Stimulated activated CD8-positive, alpha-beta memory T cell treated with anti-CD3 and anti-CD28 coated beads, Interleukin-2, amount 100 ng/mL, for 1 hour (primary cell): ENCODE measurements around the gene ALPK3.
"Not testable (repeated sequence)": the region's sequence is repeated elsewhere in the genome, so short reads cannot be mapped to it uniquely, and the experiment has no call there.

Experiments
- DNase-seq, 2 donors: peaks; one replicate each; pipeline ENCODE4 v3.0.0-alpha.2; 2020; ENCODE audit warnings: low read depth in 2 of 2

ALPK3 gene

GRCh38 chr15:84824260-84825007 lies 7.3 kb downstream of the ALPK3 start:
- no peak for DNase-seq

GRCh38 chr15:84826369-84826823 lies 9.2 kb downstream of the ALPK3 start:
- DNase-seq, result no peak

- DNase-seq, result no peak
These were observed 10.1 kb downstream of the ALPK3 start for GRCh38 chr15:84827246-84827645.

GRCh38 chr15:84828086-84828908 lies 11.1 kb downstream of the ALPK3 start:
- no peak for DNase-seq

- no peak for DNase-seq
These were observed 12.3 kb downstream of the ALPK3 start for GRCh38 chr15:84829428-84829827.

- DNase-seq, result no peak
These were observed 12.9 kb downstream of the ALPK3 start for GRCh38 chr15:84830036-84830435.

- no peak for DNase-seq
These were observed 13.9 kb downstream of the ALPK3 start for GRCh38 chr15:84831028-84831427.

- no peak for DNase-seq
These were observed 14.5 kb downstream of the ALPK3 start for GRCh38 chr15:84831613-84832012.

GRCh38 chr15:84832448-84833040 lies 15.4 kb downstream of the ALPK3 start:
- no peak for DNase-seq

- DNase-seq, result no peak
These were observed 16.5 kb downstream of the ALPK3 start for GRCh38 chr15:84833447-84834228.

- no peak for DNase-seq
These were observed 17.2 kb downstream of the ALPK3 start for GRCh38 chr15:84834229-84834955.

GRCh38 chr15:84834969-84835368 lies 17.8 kb downstream of the ALPK3 start:
- DNase-seq, result no peak

GRCh38 chr15:84835661-84836337 lies 18.6 kb downstream of the ALPK3 start:
- no peak for DNase-seq

GRCh38 chr15:84836844-84837243 lies 19.7 kb downstream of the ALPK3 start:
- DNase-seq, result no peak

- DNase-seq, result no peak
These were observed 22.6 kb downstream of the ALPK3 start for GRCh38 chr15:84839714-84840113.

GRCh38 chr15:84840255-84840654 lies 23.1 kb downstream of the ALPK3 start:
- no peak for DNase-seq

- no peak for DNase-seq
These were observed 23.7 kb downstream of the ALPK3 start for GRCh38 chr15:84840741-84841429.

- DNase-seq, result no peak
These were observed 25.6 kb downstream of the ALPK3 start for GRCh38 chr15:84842781-84843180.

- DNase-seq, result no peak
These were observed 27.8 kb downstream of the ALPK3 start for GRCh38 chr15:84844964-84845363.

GRCh38 chr15:84845631-84846030 lies 28.5 kb downstream of the ALPK3 start:
- not testable (repeated sequence) for DNase-seq
